Liver (tissue), 9 donors: ENCODE results near the gene IL1RAPL1. TPM values are rescaled to one million over a fixed set of nuclear protein-coding genes. Genes with fewer than 3 reads are reported as not detected.
"Not testable (repeated sequence)": the region's sequence is repeated elsewhere in the genome, so short reads cannot be mapped to it uniquely, and the experiment has no call there.

Experiments
- DNase-seq: peaks from one replicate; pipeline ENCODE4 v3.0.0-alpha.2; 2017; ENCODE audit warnings: low spot score
- H3K27ac ChIP-seq, 2 donors: one replicate each; pipeline ENCODE4 v1.7.0; 2013; ENCODE audit warnings: inconsistent platforms in 2 of 2, low read length in 2 of 2, control low read depth in 1 of 2, low read depth in 1 of 2, mild to moderate bottlenecking in 1 of 2
- H3K27me3 ChIP-seq, 4 donors: one replicate each; pipeline versions ENCODE4 v1.6.1 to v1.7.0; 2013; ENCODE audit warnings: low read length in 3 of 4, inconsistent platforms in 1 of 4, mild to moderate bottlenecking in 1 of 4, moderate library complexity in 1 of 4; ENCODE audit not compliant: control insufficient read depth in 4 of 4, insufficient read depth in 4 of 4
- H3K36me3 ChIP-seq, 4 donors: one replicate each; pipeline versions ENCODE4 v1.6.1 to v1.7.0; 2013; ENCODE audit warnings: low read length in 3 of 4, mild to moderate bottlenecking in 3 of 4, low read depth in 1 of 4, moderate library complexity in 1 of 4; ENCODE audit not compliant: control insufficient read depth in 4 of 4, insufficient read depth in 3 of 4
- H3K4me1 ChIP-seq, 4 donors: one replicate each; pipeline versions ENCODE4 v1.6.1 to v1.7.0; 2013; ENCODE audit warnings: low read length in 3 of 4, mild to moderate bottlenecking in 3 of 4, moderate library complexity in 1 of 4; ENCODE audit not compliant: control insufficient read depth in 4 of 4, insufficient read depth in 4 of 4
- H3K4me3 ChIP-seq, 3 donors: one replicate each; pipeline versions ENCODE4 v1.6.1 to v1.7.0; 2013; ENCODE audit warnings: low read length in 3 of 3, control low read depth in 1 of 3, low read depth in 1 of 3, mild to moderate bottlenecking in 1 of 3
- H3K9ac ChIP-seq, 2 donors: one replicate each; pipeline ENCODE4 v1.7.0; 2013; ENCODE audit warnings: low read length in 2 of 2, mild to moderate bottlenecking in 2 of 2, moderate library complexity in 2 of 2, control low read depth in 1 of 2, low read depth in 1 of 2
- H3K9me3 ChIP-seq, 4 donors: one replicate each; pipeline versions ENCODE4 v1.6.1 to v1.7.0; 2013; ENCODE audit warnings: low read length in 3 of 4; ENCODE audit not compliant: control insufficient read depth in 4 of 4
- CTCF ChIP-seq: fragments of 150-350 bp; IDR thresholded peaks from 2 replicates; pipeline ENCODE4 v1.5.1; 2017; ENCODE audit warnings: improper control_type of control experiment, low read depth, low read length; ENCODE audit not compliant: missing input control
- EGR1 ChIP-seq, 2 donors: IDR thresholded peaks; 2 replicates each; pipeline ENCODE4 v1.6.1; 2016 to 2018; ENCODE audit warnings: antibody characterized with exemption in 2 of 2, low read depth in 2 of 2
- FOXA1 ChIP-seq: IDR thresholded peaks from 2 replicates; pipeline ENCODE4 v1.6.1; 2016; ENCODE audit warnings: antibody characterized with exemption
- GABPA ChIP-seq, 2 donors: IDR thresholded peaks in 1 of 2; conservative IDR thresholded peaks in 1 of 2; 2 replicates each; pipeline ENCODE4 v1.6.1; 2016; ENCODE audit warnings: antibody characterized with exemption in 2 of 2, mild to moderate bottlenecking in 1 of 2, moderate library complexity in 1 of 2
- HNF4A ChIP-seq, 2 donors: conservative IDR thresholded peaks; 2 replicates each; pipeline ENCODE4 v1.6.1; 2016; ENCODE audit warnings: antibody characterized with exemption in 2 of 2, mild to moderate bottlenecking in 2 of 2
- NR2F2 ChIP-seq: IDR thresholded peaks from 2 replicates; pipeline ENCODE4 v1.6.1; 2016; ENCODE audit warnings: antibody characterized with exemption
- RAD21 ChIP-seq, 2 donors: IDR thresholded peaks; 2 replicates each; pipeline ENCODE4 v1.6.1; 2016; ENCODE audit warnings: antibody characterized with exemption in 2 of 2, mild to moderate bottlenecking in 2 of 2
- REST ChIP-seq: IDR thresholded peaks from 2 replicates; pipeline ENCODE4 v1.6.1; 2016; ENCODE audit warnings: antibody characterized with exemption, mild to moderate bottlenecking
- RXRA ChIP-seq, 2 donors: IDR thresholded peaks; 2 replicates each; pipeline ENCODE4 v1.6.1; 2017 to 2018; ENCODE audit warnings: antibody characterized with exemption in 2 of 2, mild to moderate bottlenecking in 1 of 2
- SP1 ChIP-seq: IDR thresholded peaks from 2 replicates; pipeline ENCODE4 v1.6.1; 2018; ENCODE audit warnings: antibody characterized with exemption, mild to moderate bottlenecking
- TAF1 ChIP-seq: conservative IDR thresholded peaks from 2 replicates; pipeline ENCODE4 v1.6.1; 2016; ENCODE audit warnings: antibody characterized with exemption, mild to moderate bottlenecking
- YY1 ChIP-seq: IDR thresholded peaks from 2 replicates; pipeline ENCODE4 v1.6.1; 2016; ENCODE audit warnings: antibody characterized with exemption, mild to moderate bottlenecking
- ZBTB33 ChIP-seq: IDR thresholded peaks from 2 replicates; pipeline ENCODE4 v1.6.1; 2016; ENCODE audit warnings: antibody characterized with exemption
- WGBS: extraction: QIAGEN DNeasy Blood & Tissue Kit; methylation state at CpG from one replicate; pipeline ENCODE4 v1.1.7; 2013; 5-methylcytosine and 5-hydroxymethylcytosine counted together
- polyA plus RNA-seq, 2 donors: library from polyadenylated mRNA; stranded (reverse) in 1 of 2; unstranded in 1 of 2; fragments of 200-250 nt in 1 of 2; fragments of >200 nt in 1 of 2; fragmentation: Nextera tagmentation in 1 of 2; extraction: Ambion mirVana in 1 of 2; gene quantifications; one replicate each; pipeline versions ENCODE4 v1.2.1 to v1.2.3, GENCODE V29; 2013 to 2015
- total RNA-seq, 2 donors: library from RNA; depleted of rRNA; stranded (reverse); fragments of >200 nt; gene quantifications; one replicate each; pipeline ENCODE4 v1.2.3, GENCODE V29; 2014
- donor health status: healthy.
- donor health status: healthy.
- donor health status: healthy.
- donor health status: healthy.
- donor health status: healthy.

The IL1RAPL1 gene
- total and polyA plus RNA-seq, 4 donors = 0.08 to 0.33 TPM; not detected in 2

GRCh38 chrX:29374765-29375164 is 787.5 kb downstream of the IL1RAPL1 start:
- TF ChIP-seq HNF4A (conservative IDR thresholded peaks at IDR 0.05) = peak; percentile 50 to 72
- peak; percentile 8 for TF ChIP-seq SP1
- not testable (repeated sequence) for H3K9ac ChIP-seq, H3K4me1 ChIP-seq, H3K27ac ChIP-seq, H3K27me3 ChIP-seq, DNase-seq, H3K4me3 ChIP-seq, H3K36me3 ChIP-seq
- peaks cover 0 to 12% (median 2%) of the 10 kb centered on the region in 4 donors for H3K9me3 ChIP-seq

GRCh38 chrX:29376584-29376983 is 789.3 kb downstream of the IL1RAPL1 start:
- no peak for DNase-seq
- WGBS = 86% methylated on average over 1 of the region's 1 CpG
- Histone ChIP-seq H3K4me1 (no peaks in the 10 kb centered on the region), H3K36me3 (no peaks in the 10 kb centered on the region), H3K27ac (no peak overlapping the region), H3K9me3 (peaks cover 0 to 12% (median 2%) of the 10 kb centered on the region in 4 donors), H3K9ac (no peak overlapping the region), H3K4me3 (no peak overlapping the region), H3K27me3 (no peaks in the 10 kb centered on the region)
- no peak for TF ChIP-seq FOXA1

- Histone ChIP-seq H3K4me3 (no peak overlapping the region), H3K27me3 (no peaks in the 10 kb centered on the region), H3K9me3 (peaks cover 0 to 7% (median 0%) of the 10 kb centered on the region in 4 donors), H3K9ac (no peak overlapping the region), H3K36me3 (no peaks in the 10 kb centered on the region), H3K27ac (no peak overlapping the region), H3K4me1 (no peaks in the 10 kb centered on the region)
- no peak for TF ChIP-seq RAD21 (IDR thresholded peaks at IDR 0.05)
- TF ChIP-seq TAF1 = no peak
- TF ChIP-seq REST = no peak
- TF ChIP-seq NR2F2 = no peak
- TF ChIP-seq EGR1 (IDR thresholded peaks at IDR 0.05; ENCODE audit: low read depth in 2 of 2) = no peak
- TF ChIP-seq SP1 = no peak
- no peak for TF ChIP-seq RXRA (IDR thresholded peaks at IDR 0.05)
- no peak for TF ChIP-seq CTCF
- no peak for TF ChIP-seq YY1
- TF ChIP-seq ZBTB33 = no peak
- no peak for TF ChIP-seq GABPA (IDR thresholded peaks at IDR 0.05 in 1 of 2, conservative IDR thresholded peaks at IDR 0.05 in 1 of 2)
- no peak for DNase-seq
Measured at GRCh38 chrX:29382811-29383210, 795.6 kb downstream of the IL1RAPL1 start.
